Measurements from ENCODE around the gene WDR90. TPM values are rescaled to one million over a fixed set of nuclear protein-coding genes. Genes with fewer than 3 reads are reported as not detected.

WDR90 gene
- total RNA-seq, 1 experiment from 2014 or later = 118 TPM

DNA sequence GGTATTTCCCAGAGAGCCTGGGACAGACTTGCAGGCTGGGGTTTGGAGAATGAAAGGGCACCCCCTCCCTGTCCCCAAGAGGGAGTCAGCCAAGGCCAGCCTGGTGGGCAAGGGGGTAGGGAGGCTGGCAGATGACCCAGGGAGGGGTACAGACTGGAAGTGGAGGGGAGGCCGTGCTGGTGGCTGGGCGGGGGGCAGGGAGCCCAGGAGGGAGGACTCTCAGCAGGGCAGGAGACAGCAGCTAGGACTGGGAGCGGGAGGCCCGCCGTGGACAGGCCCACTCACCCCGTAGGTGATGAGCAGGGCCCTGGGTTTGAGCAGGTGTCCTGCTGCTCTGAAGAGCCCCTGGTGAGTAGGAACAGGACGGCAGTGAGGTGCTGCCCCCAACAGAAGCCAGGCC is 14.2 kb upstream of the WDR90 start:
- Histone ChIP-seq H3K27ac (no peak overlapping the region), H2AFZ (no peak overlapping the region), H3K27me3 (ENCODE audit: insufficient read depth, low read depth) (no peaks in the 10 kb centered on the region), H3K9me3 (ENCODE audit: insufficient read depth, low read depth) (no peaks in the 10 kb centered on the region), H3K36me3 (ENCODE audit: low read depth) (no peaks in the 10 kb centered on the region), H3K4me3 (peak overlapping the region; percentile 80), H3K4me2 (peak overlapping the region; percentile 90), H3F3A (ENCODE audit: insufficient read depth, low read depth) (peaks cover 13% of the 10 kb centered on the region), H4K20me1 (ENCODE audit: insufficient read depth) (0 out of 2 replicates have a peak, but pooled peaks cover 4% of the 10 kb centered on the region), H3K4me1 (replicated peaks; ENCODE audit: insufficient read depth) (peaks cover 17% of the 10 kb centered on the region; the same call in 1 of the 2 replicates), H3K79me2 (ENCODE audit: low read depth) (peaks cover 19% of the 10 kb centered on the region), H3K9me2 (ENCODE audit: insufficient read depth) (no peaks in the 10 kb centered on the region)
- no peak for TF ChIP-seq EZH2 (IDR thresholded peaks at IDR 0.05; ENCODE audit: low read depth)
- TF ChIP-seq, protein P1, sequence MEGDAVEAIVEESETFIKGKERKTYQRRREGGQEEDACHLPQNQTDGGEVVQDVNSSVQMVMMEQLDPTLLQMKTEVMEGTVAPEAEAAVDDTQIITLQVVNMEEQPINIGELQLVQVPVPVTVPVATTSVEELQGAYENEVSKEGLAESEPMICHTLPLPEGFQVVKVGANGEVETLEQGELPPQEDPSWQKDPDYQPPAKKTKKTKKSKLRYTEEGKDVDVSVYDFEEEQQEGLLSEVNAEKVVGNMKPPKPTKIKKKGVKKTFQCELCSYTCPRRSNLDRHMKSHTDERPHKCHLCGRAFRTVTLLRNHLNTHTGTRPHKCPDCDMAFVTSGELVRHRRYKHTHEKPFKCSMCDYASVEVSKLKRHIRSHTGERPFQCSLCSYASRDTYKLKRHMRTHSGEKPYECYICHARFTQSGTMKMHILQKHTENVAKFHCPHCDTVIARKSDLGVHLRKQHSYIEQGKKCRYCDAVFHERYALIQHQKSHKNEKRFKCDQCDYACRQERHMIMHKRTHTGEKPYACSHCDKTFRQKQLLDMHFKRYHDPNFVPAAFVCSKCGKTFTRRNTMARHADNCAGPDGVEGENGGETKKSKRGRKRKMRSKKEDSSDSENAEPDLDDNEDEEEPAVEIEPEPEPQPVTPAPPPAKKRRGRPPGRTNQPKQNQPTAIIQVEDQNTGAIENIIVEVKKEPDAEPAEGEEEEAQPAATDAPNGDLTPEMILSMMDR (conservative IDR thresholded peaks at IDR 0.05) = no peak
- DNase-seq = no peak
- ChIA-PET CTCF (no interaction called here), POLR2A (ENCODE audit: unreplicated experiment) (no interaction called here)
- intact Hi-C loops (cut with micrococcal nuclease; ENCODE audit: unreplicated experiment) = no loop called here
- no TSS peak for BruUV-seq (replicated peaks)

DNA sequence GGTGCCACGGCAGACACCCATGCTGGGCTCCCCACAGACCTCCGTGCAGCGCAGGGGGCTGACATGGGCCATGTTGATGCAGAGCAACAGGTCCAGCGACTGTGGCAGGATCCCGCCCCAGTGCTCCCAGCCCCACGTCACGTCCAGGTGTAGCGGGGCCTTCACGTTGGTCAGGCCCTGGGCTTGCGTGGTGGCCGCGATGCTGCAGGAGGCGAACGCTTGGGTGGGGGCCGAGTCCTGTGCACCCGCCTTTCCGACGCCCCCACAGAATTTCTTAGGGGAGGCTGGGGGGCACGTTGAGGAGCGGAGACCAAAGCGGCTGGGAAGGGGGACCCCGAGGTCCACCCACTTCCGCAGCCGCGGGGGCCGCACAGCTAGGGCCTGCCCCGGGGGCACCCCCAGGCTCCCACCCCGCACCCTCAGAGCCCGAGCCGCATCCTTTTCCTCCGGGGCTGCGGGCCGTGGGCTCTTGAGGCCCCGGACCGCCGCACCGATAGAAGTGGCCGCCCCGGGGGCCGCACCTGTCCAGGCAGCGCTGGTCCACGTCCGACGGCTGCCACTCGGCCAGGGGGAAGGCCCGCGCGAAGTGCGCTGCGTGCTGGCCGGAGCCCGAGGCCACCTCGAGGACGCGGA is 13.5 kb upstream of the WDR90 start:
- no TSS peak for BruUV-seq (replicated peaks)
- H3K4me3 ChIP-seq = peak overlapping the region; percentile 80
- no peak for DNase-seq
- peak overlapping the region; percentile 80; the same call in 1 of the 2 replicates for H3K27ac ChIP-seq
- CTCF ChIA-PET = no interaction called here
- peaks cover 17% of the 10 kb centered on the region; the same call in 1 of the 2 replicates for H3K4me1 ChIP-seq (replicated peaks; ENCODE audit: insufficient read depth)
- H2AFZ ChIP-seq = peak overlapping the region; percentile 90
- H3F3A ChIP-seq (ENCODE audit: insufficient read depth, low read depth) = peaks cover 16% of the 10 kb centered on the region
- peaks cover 19% of the 10 kb centered on the region for H3K79me2 ChIP-seq (ENCODE audit: low read depth)
- H3K9me3 ChIP-seq (ENCODE audit: insufficient read depth, low read depth) = no peaks in the 10 kb centered on the region
- intact Hi-C loops (cut with micrococcal nuclease; ENCODE audit: unreplicated experiment) = loop anchor here (2.0 kb wide), 1 partner anchor 43 kb away; no protein-coding TSS in a partner anchor
- H3K4me2 ChIP-seq = peak overlapping the region; percentile 90
- H3K27me3 ChIP-seq (ENCODE audit: insufficient read depth, low read depth) = no peaks in the 10 kb centered on the region
- no peaks in the 10 kb centered on the region for H3K9me2 ChIP-seq (ENCODE audit: insufficient read depth)
- H3K36me3 ChIP-seq (ENCODE audit: low read depth) = no peaks in the 10 kb centered on the region
- TF ChIP-seq, protein P1 (conservative IDR thresholded peaks at IDR 0.05) = no peak
- no peak for TF ChIP-seq EZH2 (IDR thresholded peaks at IDR 0.05; ENCODE audit: low read depth)
- POLR2A ChIA-PET (ENCODE audit: unreplicated experiment) = interaction anchor here (0.6 to 0.7 kb wide), 5 partner anchors 85 to 413 kb away, joined by 3 to 9 read pairs (median 4); no protein-coding TSS in a partner anchor
- no peaks in the 10 kb centered on the region for H4K20me1 ChIP-seq (ENCODE audit: insufficient read depth)

DNA sequence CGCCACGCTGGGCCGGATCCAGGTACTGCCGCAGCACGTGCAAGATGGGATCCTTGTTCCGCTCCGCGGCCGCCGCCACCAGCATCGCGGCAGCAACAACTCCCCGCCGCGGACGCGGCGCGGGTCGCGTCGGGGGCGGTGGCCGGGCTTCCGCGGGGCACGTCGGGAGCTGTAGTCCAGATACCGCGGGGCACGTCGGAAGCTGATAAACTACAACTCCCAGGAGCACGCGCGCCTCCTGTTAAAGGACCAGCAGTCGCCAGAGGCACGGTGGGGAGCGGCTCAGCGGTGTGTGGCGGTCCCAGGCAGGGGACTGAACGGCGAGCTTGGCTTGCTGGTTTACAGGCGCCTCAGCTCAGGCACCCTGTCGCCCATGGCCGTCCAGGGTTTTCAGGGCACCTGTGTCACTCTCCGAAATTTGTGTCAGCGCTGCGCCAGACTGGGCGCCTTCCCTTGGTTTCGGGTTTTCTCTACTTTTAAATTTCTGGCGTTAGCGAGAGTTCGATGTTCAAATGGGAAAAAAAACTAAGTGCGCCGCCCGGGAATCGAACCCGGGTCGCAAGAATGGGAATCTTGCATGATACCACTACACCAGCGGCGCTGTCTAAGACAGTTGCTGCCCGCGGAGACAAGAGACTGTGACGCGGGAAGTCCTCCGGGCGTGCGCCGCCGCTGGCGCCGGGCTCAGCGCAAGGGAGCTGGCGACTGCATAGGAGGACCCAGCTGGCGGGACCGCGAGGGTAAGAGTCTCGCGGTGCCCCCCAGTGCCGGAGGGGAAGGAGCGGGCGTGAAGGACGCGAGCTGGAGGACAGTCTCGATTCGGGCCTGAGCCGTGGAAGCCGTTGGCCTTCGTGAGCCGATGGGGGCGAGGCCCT is 12.7 kb upstream of the WDR90 start, which contains the start of gene METTL26:
Gene METTL26 (minus strand): TSS at position 100 of the 875 bp plus-strand sequence. CDS start 15 bp downstream, at position 85.
- Histone ChIP-seq H3K27me3 (ENCODE audit: insufficient read depth, low read depth) (no peaks in the 10 kb centered on the region), H3K4me2 (peak within 1 kb of the TSS; percentile 90), H4K20me1 (ENCODE audit: insufficient read depth) (no peaks in the 10 kb centered on the region), H3F3A (ENCODE audit: insufficient read depth, low read depth) (peaks cover 16% of the 10 kb centered on the region), H3K27ac (peak within 1 kb of the TSS; percentile 80), H3K9me2 (ENCODE audit: insufficient read depth) (no peaks in the 10 kb centered on the region), H3K4me3 (peak within 1 kb of the TSS; percentile 80), H3K79me2 (ENCODE audit: low read depth) (peaks cover 19% of the 10 kb centered on the region), H3K36me3 (ENCODE audit: low read depth) (no peaks in the 10 kb centered on the region), H3K9me3 (ENCODE audit: insufficient read depth, low read depth) (no peaks in the 10 kb centered on the region), H2AFZ (peak within 1 kb of the TSS; percentile 91), H3K4me1 (replicated peaks; ENCODE audit: insufficient read depth) (peaks cover 11% of the 10 kb centered on the region; the same call in 1 of the 2 replicates)
- intact Hi-C loops (cut with micrococcal nuclease; ENCODE audit: unreplicated experiment) = loop anchor here (2.0 kb wide), 1 partner anchor 44 kb away; no protein-coding TSS in a partner anchor
- no TSS peak for BruUV-seq (replicated peaks)
- ChIA-PET CTCF (interaction anchor here (0.9 kb wide), 1 partner anchor 43 kb away, joined by 4 read pairs; no protein-coding TSS in a partner anchor), POLR2A (ENCODE audit: unreplicated experiment) (interaction anchor here (0.6 to 0.7 kb wide), 9 partner anchors 84 to 1519 kb away, joined by 3 to 17 read pairs (median 6); partner anchors contain the start of gene TRAF7)
- DNase-seq = peak; percentile 85 to 94
- TF ChIP-seq, protein P1 (conservative IDR thresholded peaks at IDR 0.05) = no peak
- no peak for TF ChIP-seq EZH2 (IDR thresholded peaks at IDR 0.05; ENCODE audit: low read depth)
